BLaER1 treated with 17β-estradiol and CSF1 and Interleukin-3, amounts not matched to agents 10 nM and 100 nM (cell line): ENCODE data around the gene WWOX.

Source experiments
- H3K27ac ChIP-seq, 11 experiments: shearing (Covaris generic); formaldehyde crosslinking; 2 replicates each; pipeline ENCODE4 v1.8.1; 2022
- H3K27me3 ChIP-seq, 11 experiments: shearing (Covaris generic); formaldehyde crosslinking; 2 replicates each; pipeline ENCODE4 v1.8.1; 2022
- H3K36me3 ChIP-seq, 11 experiments: shearing (Covaris generic); formaldehyde crosslinking; 2 replicates each; pipeline ENCODE4 v1.8.1; 2022
- H3K4me1 ChIP-seq, 10 experiments: shearing (Covaris generic); formaldehyde crosslinking; 2 replicates each; pipeline ENCODE4 v1.8.1; 2022
- H3K4me2 ChIP-seq, 11 experiments: shearing (Covaris generic); formaldehyde crosslinking; 2 replicates each; pipeline ENCODE4 v1.8.1; 2022
- H3K4me3 ChIP-seq, 10 experiments: shearing (Covaris generic); formaldehyde crosslinking; 2 replicates each; pipeline ENCODE4 v1.8.1; 2022
- H3K9ac ChIP-seq, 11 experiments: shearing (Covaris generic); formaldehyde crosslinking; 2 replicates each; pipeline ENCODE4 v1.8.1; 2022
- H3K9me3 ChIP-seq, 11 experiments: shearing (Covaris generic); formaldehyde crosslinking; replicated peaks in 1 of 11; 2 replicates each; pipeline ENCODE4 v1.8.1; 2022
- H4K20me1 ChIP-seq, 11 experiments: shearing (Covaris generic); formaldehyde crosslinking; 2 replicates each; pipeline ENCODE4 v1.8.1; 2022
- Cebpa-rat ChIP-seq, 11 experiments: shearing (Covaris generic); IDR thresholded peaks; 2 replicates each; pipeline ENCODE4 v1.8.1; 2022

The WWOX gene

GRCh38 chr16:78822509-78822908 lies 723.1 kb downstream of the WWOX start:
- no peak overlapping the region for H3K27ac ChIP-seq
- H3K9ac ChIP-seq, result no peak overlapping the region
- no peak for TF ChIP-seq Cebpa-rat (IDR thresholded peaks at IDR 0.05)
- no peaks in the 10 kb centered on the region for H3K4me1 ChIP-seq
- H3K9me3 ChIP-seq, result no peaks in the 10 kb centered on the region; a peak in 2 of 22 replicates
- H3K27me3 ChIP-seq, result no peaks in the 10 kb centered on the region
- H3K4me3 ChIP-seq, result no peak overlapping the region
- no peak overlapping the region for H3K4me2 ChIP-seq
- H4K20me1 ChIP-seq, result no peaks in the 10 kb centered on the region
- H3K36me3 ChIP-seq, result no peaks in the 10 kb centered on the region

- no peak overlapping the region for H3K9ac ChIP-seq
- H4K20me1 ChIP-seq, result no peaks in the 10 kb centered on the region
- H3K4me1 ChIP-seq, result no peaks in the 10 kb centered on the region
- no peak for TF ChIP-seq Cebpa-rat (IDR thresholded peaks at IDR 0.05)
- H3K9me3 ChIP-seq, result no peaks in the 10 kb centered on the region; a peak in 2 of 22 replicates
- H3K4me2 ChIP-seq, result no peak overlapping the region
- H3K27me3 ChIP-seq, result no peaks in the 10 kb centered on the region
- H3K4me3 ChIP-seq, result no peak overlapping the region
- no peak overlapping the region for H3K27ac ChIP-seq
- H3K36me3 ChIP-seq, result no peaks in the 10 kb centered on the region
These were observed 723.6 kb downstream of the WWOX start for GRCh38 chr16:78823027-78823426.

GRCh38 chr16:78829280-78829679 lies 729.8 kb downstream of the WWOX start:
- Histone ChIP-seq H3K9me3 (no peaks in the 10 kb centered on the region; a peak in 2 of 22 replicates), H3K27me3 (no peaks in the 10 kb centered on the region), H3K4me3 (no peak overlapping the region), H3K4me1 (no peaks in the 10 kb centered on the region), H4K20me1 (no peaks in the 10 kb centered on the region), H3K4me2 (no peak overlapping the region), H3K9ac (no peak overlapping the region), H3K27ac (no peak overlapping the region), H3K36me3 (no peaks in the 10 kb centered on the region)
- no peak for TF ChIP-seq Cebpa-rat (IDR thresholded peaks at IDR 0.05)

DNA sequence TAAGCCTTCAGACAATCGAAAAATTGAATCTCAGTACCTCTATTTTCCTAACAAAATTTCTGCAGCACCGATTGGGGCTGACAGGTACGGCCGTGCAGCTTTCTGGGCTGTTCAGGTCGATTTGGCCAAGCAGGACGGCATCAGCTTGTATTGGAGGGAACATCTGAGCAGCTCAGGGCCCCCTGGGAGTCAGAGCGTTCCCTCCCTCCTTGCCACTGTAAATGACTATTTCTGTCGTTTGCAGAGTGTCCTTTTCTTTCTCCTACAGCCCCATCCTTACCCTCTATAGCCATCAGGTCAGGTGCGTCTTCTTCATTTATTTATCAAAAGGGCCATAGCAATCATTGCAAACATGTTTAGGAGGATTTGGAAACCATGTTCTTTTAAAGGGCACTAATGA lies 731.1 kb downstream of the WWOX start:
- H4K20me1 ChIP-seq, result no peaks in the 10 kb centered on the region
- H3K4me2 ChIP-seq, result no peak overlapping the region
- no peak overlapping the region for H3K4me3 ChIP-seq
- no peaks in the 10 kb centered on the region for H3K36me3 ChIP-seq
- no peak overlapping the region for H3K27ac ChIP-seq
- H3K9me3 ChIP-seq, result no peaks in the 10 kb centered on the region; a peak in 1 of 22 replicates
- H3K9ac ChIP-seq, result no peak overlapping the region
- H3K4me1 ChIP-seq, result no peaks in the 10 kb centered on the region
- no peaks in the 10 kb centered on the region for H3K27me3 ChIP-seq
- no peak for TF ChIP-seq Cebpa-rat (IDR thresholded peaks at IDR 0.05)

DNA sequence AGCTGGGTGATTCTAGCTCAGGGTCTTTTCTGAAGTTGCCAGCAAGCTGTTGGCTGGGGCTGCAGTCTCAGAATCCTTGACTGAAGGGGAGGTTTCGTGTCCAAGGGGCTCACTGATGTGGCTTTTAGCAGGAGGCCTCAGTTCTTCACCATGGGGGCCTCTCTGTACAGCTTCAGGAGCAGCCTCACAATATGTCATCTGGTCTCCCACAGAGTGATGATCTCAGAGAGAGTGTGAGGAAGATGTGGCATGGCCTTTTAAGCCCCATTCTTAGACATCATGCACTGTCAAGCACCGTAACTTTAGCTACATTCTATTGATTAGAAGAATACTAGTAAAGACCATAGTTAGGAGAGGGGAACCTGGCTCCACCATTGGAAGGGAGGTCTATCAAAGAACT lies 732.6 kb downstream of the WWOX start:
- no peaks in the 10 kb centered on the region for H3K4me1 ChIP-seq

GRCh38 chr16:78836802-78837491 lies 737.5 kb downstream of the WWOX start:
- H3K4me1 ChIP-seq, result no peaks in the 10 kb centered on the region
- no peak overlapping the region for H3K4me3 ChIP-seq
- H3K9ac ChIP-seq, result no peak overlapping the region
- TF ChIP-seq Cebpa-rat (IDR thresholded peaks at IDR 0.05), result no peak
- H3K4me2 ChIP-seq, result no peak overlapping the region
- H3K9me3 ChIP-seq, result no peaks in the 10 kb centered on the region
- no peaks in the 10 kb centered on the region for H3K36me3 ChIP-seq
- H3K27me3 ChIP-seq, result no peaks in the 10 kb centered on the region
- no peaks in the 10 kb centered on the region for H4K20me1 ChIP-seq
- H3K27ac ChIP-seq, result no peak overlapping the region

More for the DNA sequence above, 732.6 kb downstream of the WWOX start:
- TF ChIP-seq Cebpa-rat (IDR thresholded peaks at IDR 0.05), result no peak
- Histone ChIP-seq H3K9ac (no peak overlapping the region), H3K36me3 (no peaks in the 10 kb centered on the region), H3K27ac (no peak overlapping the region), H3K4me2 (no peak overlapping the region), H3K9me3 (no peaks in the 10 kb centered on the region), H3K27me3 (no peaks in the 10 kb centered on the region), H3K4me3 (no peak overlapping the region), H4K20me1 (no peaks in the 10 kb centered on the region)

GRCh38 chr16:78837706-78838105 lies 738.3 kb downstream of the WWOX start:
- Histone ChIP-seq H3K4me2 (no peak overlapping the region), H3K9ac (no peak overlapping the region), H3K4me3 (no peak overlapping the region), H3K27me3 (no peaks in the 10 kb centered on the region), H3K9me3 (no peaks in the 10 kb centered on the region), H3K27ac (no peak overlapping the region), H3K4me1 (no peaks in the 10 kb centered on the region), H3K36me3 (no peaks in the 10 kb centered on the region), H4K20me1 (no peaks in the 10 kb centered on the region)
- no peak for TF ChIP-seq Cebpa-rat (IDR thresholded peaks at IDR 0.05)

DNA sequence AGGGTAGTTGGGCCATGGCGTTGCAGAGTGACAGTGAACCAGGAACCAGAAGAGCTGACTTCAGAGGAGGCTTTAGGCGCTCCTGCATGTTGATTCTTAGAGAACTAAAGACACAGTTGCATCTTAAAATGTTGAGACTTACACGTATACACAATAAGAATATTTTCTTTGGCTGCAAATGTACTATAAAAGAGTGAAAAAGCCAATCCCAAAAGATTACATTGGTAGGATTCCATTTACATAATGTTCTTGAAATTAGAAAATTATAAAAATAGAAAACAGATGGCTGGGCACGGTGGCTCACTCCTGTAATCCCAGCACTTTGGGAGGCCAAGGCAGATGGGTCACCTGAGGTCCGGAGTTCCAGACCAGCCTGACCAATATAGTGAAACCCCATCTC lies 738.8 kb downstream of the WWOX start:
- Histone ChIP-seq H3K4me3 (no peak overlapping the region), H3K9ac (no peak overlapping the region), H4K20me1 (no peaks in the 10 kb centered on the region), H3K4me2 (no peak overlapping the region), H3K4me1 (peaks cover 0 to 4% (median 1%) of the 10 kb centered on the region in 10 experiments; a peak in 8 of 20 replicates), H3K9me3 (no peaks in the 10 kb centered on the region), H3K27ac (no peak overlapping the region), H3K27me3 (no peaks in the 10 kb centered on the region), H3K36me3 (no peaks in the 10 kb centered on the region)
- no peak for TF ChIP-seq Cebpa-rat (IDR thresholded peaks at IDR 0.05)

- no peaks in the 10 kb centered on the region for H3K9me3 ChIP-seq
- H4K20me1 ChIP-seq, result no peaks in the 10 kb centered on the region
- H3K4me1 ChIP-seq, result peaks cover 0 to 12% (median 1%) of the 10 kb centered on the region in 10 experiments; a peak in 8 of 20 replicates
- H3K4me2 ChIP-seq, result peak overlapping the region in 3 of 11 experiments; percentile 11 to 59 (median 23); a peak in 4 of 22 replicates
- no peaks in the 10 kb centered on the region for H3K36me3 ChIP-seq
- no peak overlapping the region for H3K27ac ChIP-seq
- H3K27me3 ChIP-seq, result no peaks in the 10 kb centered on the region
- no peak overlapping the region for H3K4me3 ChIP-seq
- H3K9ac ChIP-seq, result no peak overlapping the region
- TF ChIP-seq Cebpa-rat (IDR thresholded peaks at IDR 0.05), result no peak
These were observed 743.5 kb downstream of the WWOX start for GRCh38 chr16:78842950-78843349.

- no peak for TF ChIP-seq Cebpa-rat (IDR thresholded peaks at IDR 0.05)
These were observed 744.5 kb downstream of the WWOX start for GRCh38 chr16:78843978-78844377.

More at GRCh38 chr16:78843978-78844377, 744.5 kb downstream of the WWOX start:
- no peaks in the 10 kb centered on the region for H4K20me1 ChIP-seq
- no peak overlapping the region for H3K4me3 ChIP-seq
- no peaks in the 10 kb centered on the region for H3K9me3 ChIP-seq
- H3K4me1 ChIP-seq, result peaks cover 0 to 12% (median 1%) of the 10 kb centered on the region in 10 experiments; a peak in 8 of 20 replicates
- no peaks in the 10 kb centered on the region for H3K36me3 ChIP-seq
- H3K4me2 ChIP-seq, result no peak overlapping the region
- H3K9ac ChIP-seq, result no peak overlapping the region
- H3K27ac ChIP-seq, result no peak overlapping the region
- H3K27me3 ChIP-seq, result no peaks in the 10 kb centered on the region
